AG09319 (cell line): Measurements from ENCODE around the gene TOGARAM1.

Experiments used
- DNase-seq: peaks from one replicate; pipeline ENCODE4 v3.0.0-alpha.2; 2010; ENCODE audit warnings: low read depth; ENCODE audit errors: extremely low read depth
- TF ChIP-seq, protein P1 (sequence below): IDR thresholded peaks from 2 replicates; pipeline ENCODE4 v1.5.1; 2011; ENCODE audit warnings: low read depth, mild to moderate bottlenecking, inconsistent platforms, low read length, moderate library complexity

Gene TOGARAM1

DNA sequence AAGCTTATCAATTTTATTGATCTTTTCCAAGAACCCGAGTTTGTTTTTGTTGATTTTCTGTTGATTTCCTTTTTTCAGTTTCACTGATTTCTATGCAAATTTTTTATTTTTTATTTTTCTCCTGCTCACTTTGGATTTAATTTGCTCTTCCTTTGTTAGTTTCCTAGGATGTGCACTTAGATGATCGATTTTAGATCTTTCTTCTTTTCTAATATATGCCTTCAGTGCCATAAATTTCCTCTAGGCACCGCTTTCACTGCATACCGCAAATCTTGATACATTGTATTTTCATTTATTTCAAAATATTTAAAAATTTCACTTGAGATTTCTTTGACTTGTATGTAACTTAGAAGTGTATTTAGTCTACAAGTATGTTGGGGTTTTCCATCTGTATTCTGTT is 9.5 kb downstream of the TOGARAM1 start:
- no peak for DNase-seq
- TF ChIP-seq, protein P1, sequence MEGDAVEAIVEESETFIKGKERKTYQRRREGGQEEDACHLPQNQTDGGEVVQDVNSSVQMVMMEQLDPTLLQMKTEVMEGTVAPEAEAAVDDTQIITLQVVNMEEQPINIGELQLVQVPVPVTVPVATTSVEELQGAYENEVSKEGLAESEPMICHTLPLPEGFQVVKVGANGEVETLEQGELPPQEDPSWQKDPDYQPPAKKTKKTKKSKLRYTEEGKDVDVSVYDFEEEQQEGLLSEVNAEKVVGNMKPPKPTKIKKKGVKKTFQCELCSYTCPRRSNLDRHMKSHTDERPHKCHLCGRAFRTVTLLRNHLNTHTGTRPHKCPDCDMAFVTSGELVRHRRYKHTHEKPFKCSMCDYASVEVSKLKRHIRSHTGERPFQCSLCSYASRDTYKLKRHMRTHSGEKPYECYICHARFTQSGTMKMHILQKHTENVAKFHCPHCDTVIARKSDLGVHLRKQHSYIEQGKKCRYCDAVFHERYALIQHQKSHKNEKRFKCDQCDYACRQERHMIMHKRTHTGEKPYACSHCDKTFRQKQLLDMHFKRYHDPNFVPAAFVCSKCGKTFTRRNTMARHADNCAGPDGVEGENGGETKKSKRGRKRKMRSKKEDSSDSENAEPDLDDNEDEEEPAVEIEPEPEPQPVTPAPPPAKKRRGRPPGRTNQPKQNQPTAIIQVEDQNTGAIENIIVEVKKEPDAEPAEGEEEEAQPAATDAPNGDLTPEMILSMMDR = no peak

DNA sequence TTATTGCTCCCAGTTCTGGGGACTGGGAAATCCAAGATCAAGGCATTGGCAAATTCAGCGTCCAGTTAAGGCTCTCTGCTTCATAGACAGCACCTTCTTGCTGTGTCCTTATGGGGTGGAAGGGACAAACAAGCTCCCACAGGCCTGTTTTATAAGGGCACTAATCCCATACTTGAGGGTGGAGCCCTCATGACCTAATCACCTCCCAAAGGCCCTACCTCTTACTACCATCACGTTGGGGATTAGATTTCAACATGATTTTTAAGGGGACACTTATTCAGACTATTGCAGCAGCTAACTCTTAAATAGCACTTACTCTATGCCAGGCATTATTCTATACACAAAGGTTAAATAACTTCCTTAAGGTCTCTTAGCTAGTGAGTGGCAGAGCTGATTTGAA is 17.3 kb downstream of the TOGARAM1 start:
- TF ChIP-seq, protein P1 = no peak
- DNase-seq = no peak

GRCh38 chr14:44979740-44980356 is 17.9 kb downstream of the TOGARAM1 start:
- TF ChIP-seq, protein P1 = no peak
- DNase-seq = no peak

- TF ChIP-seq, protein P1 = no peak
- no peak for DNase-seq
Measured at GRCh38 chr14:44981198-44981597, 19.2 kb downstream of the TOGARAM1 start.

- TF ChIP-seq, protein P1 = no peak
- DNase-seq = no peak
Measured at GRCh38 chr14:44982594-44982993, 20.6 kb downstream of the TOGARAM1 start.

GRCh38 chr14:44988694-44989093 is 26.7 kb downstream of the TOGARAM1 start:
- no peak for DNase-seq
- TF ChIP-seq, protein P1 = no peak

DNA sequence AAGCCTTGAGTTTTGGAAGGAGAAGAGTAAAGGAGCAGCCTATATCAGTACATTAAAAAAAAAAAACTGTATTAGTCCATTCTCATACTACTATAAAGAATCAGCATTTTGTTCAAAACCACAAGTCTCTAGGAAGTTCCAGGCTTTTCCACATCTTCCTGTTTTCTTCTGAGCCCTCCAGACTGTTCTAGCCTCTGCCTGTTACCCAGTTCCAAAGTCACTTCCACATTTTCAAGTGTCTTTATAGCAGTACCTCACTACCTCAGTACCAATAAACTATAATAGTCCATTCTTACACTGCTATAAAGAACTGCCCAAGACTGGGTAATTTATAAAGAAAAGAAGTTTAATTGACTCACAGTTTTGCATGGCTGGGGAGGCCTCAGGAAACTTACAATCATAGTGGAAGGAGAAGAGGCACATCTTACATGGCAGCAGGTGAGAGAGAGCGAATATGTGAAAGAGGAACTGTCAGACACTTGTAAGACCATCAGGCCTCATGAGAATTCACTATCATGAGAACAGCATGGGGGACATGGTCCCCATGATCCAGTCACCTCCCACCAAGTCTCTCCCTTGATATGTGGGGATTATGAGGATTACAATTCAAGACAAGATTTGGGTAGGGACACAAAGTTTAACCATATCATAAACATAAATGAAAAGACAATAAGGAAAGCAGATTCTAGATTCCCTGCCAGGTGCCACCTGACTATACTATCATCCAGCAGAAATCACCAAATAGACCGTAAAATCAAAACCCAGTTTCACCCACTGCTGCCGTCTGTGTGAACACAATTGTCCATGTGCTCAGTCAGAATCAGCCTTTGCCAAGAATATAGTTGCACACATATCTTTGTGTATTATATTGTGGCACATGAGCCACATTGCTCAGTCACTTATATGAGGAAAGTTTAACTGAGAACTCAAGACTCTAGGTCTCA is 27.8 kb downstream of the TOGARAM1 start:
- no peak for DNase-seq

More for the DNA sequence above, 27.8 kb downstream of the TOGARAM1 start:
- TF ChIP-seq, protein P1 = no peak
